Ovary (tissue), 9 donors: ENCODE measurements around the gene RALB. TPM values are rescaled to one million over a fixed set of nuclear protein-coding genes. Genes with fewer than 3 reads are reported as not detected.
A peak's percentile ranks its signal among the peaks of the same experiment; 100 is the strongest.
"Not testable (repeated sequence)": the region's sequence is repeated elsewhere in the genome, so short reads cannot be mapped to it uniquely, and the experiment has no call there.

Source experiments
- DNase-seq, 5 donors: peaks; one replicate each; pipeline ENCODE4 v3.0.0-alpha.2; 2019 to 2020
- H3K27ac ChIP-seq, 2 donors: fragments of 200-600 bp; one replicate each; pipeline versions ENCODE4 v1.5.1 to v1.8.0; 2019 to 2022
- H3K27me3 ChIP-seq: fragments of 200-600 bp; one replicate; pipeline ENCODE4 v1.8.0; 2022
- H3K36me3 ChIP-seq: fragments of 200-600 bp; sonication (generic); one replicate; pipeline ENCODE4 v1.5.1; 2019
- H3K4me1 ChIP-seq: one replicate; pipeline ENCODE4 v1.8.1; 2013; ENCODE audit warnings: mild to moderate bottlenecking, moderate library complexity; ENCODE audit not compliant: insufficient read depth
- H3K4me3 ChIP-seq: fragments of 200-600 bp; sonication (generic); one replicate; pipeline ENCODE4 v1.5.1; 2017
- H3K9me3 ChIP-seq, 2 donors: fragments of 200-600 bp in 1 of 2; sonication (generic) in 1 of 2; one replicate each; pipeline versions ENCODE4 v1.5.1 to v1.8.1; 2013 to 2019; ENCODE audit warnings: mild to moderate bottlenecking in 1 of 2, moderate library complexity in 1 of 2
- EP300 ChIP-seq: sonication (generic); formaldehyde crosslinking; IDR thresholded peaks from one replicate; pipeline ENCODE4 v1.6.1; 2017; ENCODE audit warnings: antibody characterized with exemption
- POLR2A ChIP-seq: fragments of 450-650 bp; IDR thresholded peaks from one replicate; pipeline ENCODE4 v1.6.1; 2017; ENCODE audit warnings: antibody characterized with exemption, mild to moderate bottlenecking, moderate library complexity
- WGBS, 3 donors: extraction: QIAGEN DNeasy Blood & Tissue Kit in 1 of 3; methylation state at CpG; one replicate each; pipeline versions ENCODE4 v1.1.5 to v1.1.7; 2013 to 2017; 5-methylcytosine and 5-hydroxymethylcytosine counted together
- intact Hi-C, 4 donors: fragments of 100-400 bp; cut with DNase I; formaldehyde crosslinking; loops; one replicate each; pipeline versions ENCODE4 v1.11.0 to v1.15.1; 2022 to 2023
- polyA plus RNA-seq, 2 donors: library from polyadenylated mRNA; stranded (reverse); fragments of 200-250 nt in 1 of 2; fragments of 350-450 nt in 1 of 2; fragmentation: Illumina TruSeq in 1 of 2; extraction: RNeasy Lipid Tissue Mini Kit (QIAGEN cat#74804) in 1 of 2; gene quantifications; one replicate each; pipeline ENCODE4 v1.2.3, GENCODE V29; 2013 to 2014
- total RNA-seq, 7 donors: library from RNA; depleted of rRNA in 2 of 7; stranded (reverse); fragments of >200 nt in 2 of 7; fragmentation: NEBNext Ultra II Directional in 3 of 7; extraction: Animal tissue kit (Norgen Biotek cat#: 25700) in 3 of 7; gene quantifications; one replicate each; pipeline versions ENCODE4 v1.1.0 to v1.2.4, GENCODE V29; 2016 to 2023
- TF ChIP-seq, protein P1 (sequence below), 3 donors: fragments of 450-650 bp in 2 of 3; fragments of 200-600 bp in 1 of 3; IDR thresholded peaks; one replicate each; pipeline versions ENCODE4 v1.5.1 to v1.8.0; 2016 to 2022; ENCODE audit warnings: antibody characterized with exemption in 3 of 3, mild to moderate bottlenecking in 1 of 3
- donor health status: DM: no; HTN: no; CAD: no; lungs with moderate emphysema.
- donor health status: DM: no; HTN: no; CAD: no.
- donor health status: Bipolar disorder and iron deficiency.
- donor health status: DM: yes; HTN: yes; CAD: no.
- donor health status: DM: no; HTN: no; CAD: no.
- donor health status: DM: yes; HTN: yes; CAD: no.

RALB gene
- total and polyA plus RNA-seq, 9 donors: 18.2 to 92.7 (median 34.9) TPM

DNA sequence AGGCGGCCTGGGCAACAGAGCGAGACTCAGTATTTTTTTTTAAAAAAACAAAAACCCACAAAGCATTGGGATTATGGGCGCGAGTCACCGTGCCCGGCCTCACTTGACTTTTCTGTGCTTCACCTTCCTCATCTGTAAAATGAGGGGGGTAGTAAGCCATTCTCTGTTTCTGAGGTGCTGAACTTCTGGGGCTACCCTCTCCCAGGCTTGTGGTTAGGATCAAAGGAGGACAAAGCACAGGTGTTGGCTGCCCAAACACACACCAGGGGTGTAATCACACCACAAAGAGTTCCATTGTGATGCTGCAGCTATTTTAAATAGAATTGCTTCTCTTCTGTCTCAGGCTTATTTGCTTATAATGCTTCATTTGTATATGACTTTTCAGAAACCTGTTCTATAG is 57.5 kb downstream of the RALB start:
- intact Hi-C loops: loop anchor here in 2 of 4 donors (5.0 to 10.0 kb wide), 2 partner anchors 55 to 133 kb away; partner anchors contain the start of gene RALB (in 1 of the 2)
- peaks cover 3% of the 10 kb centered on the region for H3K4me1 ChIP-seq
- no peak for DNase-seq
- no peaks in the 10 kb centered on the region for H3K9me3 ChIP-seq
- no peak overlapping the region for H3K27ac ChIP-seq
- TF ChIP-seq, protein P1, sequence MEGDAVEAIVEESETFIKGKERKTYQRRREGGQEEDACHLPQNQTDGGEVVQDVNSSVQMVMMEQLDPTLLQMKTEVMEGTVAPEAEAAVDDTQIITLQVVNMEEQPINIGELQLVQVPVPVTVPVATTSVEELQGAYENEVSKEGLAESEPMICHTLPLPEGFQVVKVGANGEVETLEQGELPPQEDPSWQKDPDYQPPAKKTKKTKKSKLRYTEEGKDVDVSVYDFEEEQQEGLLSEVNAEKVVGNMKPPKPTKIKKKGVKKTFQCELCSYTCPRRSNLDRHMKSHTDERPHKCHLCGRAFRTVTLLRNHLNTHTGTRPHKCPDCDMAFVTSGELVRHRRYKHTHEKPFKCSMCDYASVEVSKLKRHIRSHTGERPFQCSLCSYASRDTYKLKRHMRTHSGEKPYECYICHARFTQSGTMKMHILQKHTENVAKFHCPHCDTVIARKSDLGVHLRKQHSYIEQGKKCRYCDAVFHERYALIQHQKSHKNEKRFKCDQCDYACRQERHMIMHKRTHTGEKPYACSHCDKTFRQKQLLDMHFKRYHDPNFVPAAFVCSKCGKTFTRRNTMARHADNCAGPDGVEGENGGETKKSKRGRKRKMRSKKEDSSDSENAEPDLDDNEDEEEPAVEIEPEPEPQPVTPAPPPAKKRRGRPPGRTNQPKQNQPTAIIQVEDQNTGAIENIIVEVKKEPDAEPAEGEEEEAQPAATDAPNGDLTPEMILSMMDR (IDR thresholded peaks at IDR 0.05): no peak
- no peak for TF ChIP-seq POLR2A
- no peak for TF ChIP-seq EP300
- WGBS, 3 donors: 93 to 98% (median 97%) methylated on average over 6 of the region's 6 CpGs
- H3K4me3 ChIP-seq: no peak overlapping the region
- no peaks in the 10 kb centered on the region for H3K36me3 ChIP-seq
- H3K27me3 ChIP-seq: no peaks in the 10 kb centered on the region

DNA sequence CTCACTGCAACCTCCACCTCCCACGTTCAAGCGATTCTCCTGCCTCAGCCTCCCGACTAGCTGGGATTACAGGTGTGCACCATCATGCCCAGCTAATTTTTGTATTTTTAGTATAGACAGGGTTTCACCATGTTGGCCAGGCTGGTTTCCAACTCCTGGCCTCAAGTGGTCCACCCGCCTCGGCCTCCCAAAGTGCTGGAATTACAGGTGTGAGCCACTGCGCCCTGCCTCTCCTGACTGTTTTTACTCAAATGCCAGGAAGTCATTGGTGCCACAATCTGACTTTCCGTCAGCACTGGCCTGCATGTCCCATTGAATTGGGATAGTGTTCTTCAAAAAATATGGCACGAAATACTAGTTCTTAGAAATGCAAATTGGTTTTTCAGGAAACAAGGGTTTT is 58.2 kb downstream of the RALB start:
- DNase-seq, H3K27me3 ChIP-seq, H3K4me3 ChIP-seq, H3K27ac ChIP-seq, H3K36me3 ChIP-seq, H3K4me1 ChIP-seq, H3K9me3 ChIP-seq: not testable (repeated sequence)
- 94 to 96% (median 95%) methylated on average over 8 of the region's 8 CpGs for WGBS, 3 donors
- intact Hi-C loops: loop anchor here in 2 of 4 donors (5.0 to 10.0 kb wide), 2 partner anchors 56 to 134 kb away; partner anchors contain the start of gene RALB (in 1 of the 2)

DNA sequence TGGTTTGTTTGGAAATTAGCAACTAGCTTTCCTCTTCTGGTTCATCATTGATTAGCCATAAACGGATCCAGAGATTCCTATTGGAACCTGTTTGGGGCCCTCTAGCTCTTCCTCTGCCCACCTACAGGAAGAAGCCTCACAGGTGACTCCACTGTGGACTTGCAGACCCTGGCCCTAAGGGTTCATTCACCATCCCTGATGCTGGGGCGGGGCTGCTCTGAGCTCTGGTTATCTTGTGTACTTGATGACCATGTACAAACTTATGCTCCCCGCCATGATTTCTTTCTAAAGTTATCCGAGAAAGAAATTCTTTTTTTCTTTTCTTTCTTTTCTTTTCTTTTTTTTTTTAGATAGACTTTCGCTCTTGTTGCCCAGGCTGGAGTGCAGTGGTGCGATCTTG is 59.4 kb downstream of the RALB start:
- WGBS, 3 donors: 71 to 77% (median 74%) methylated on average over 6 of the region's 6 CpGs
- DNase-seq: peak in 1 of 5 donors; percentile 7
- H3K9me3 ChIP-seq: no peaks in the 10 kb centered on the region
- no peaks in the 10 kb centered on the region for H3K27me3 ChIP-seq
- H3K4me1 ChIP-seq: peaks cover 3% of the 10 kb centered on the region
- intact Hi-C loops: loop anchor here in 2 of 4 donors (5.0 to 10.0 kb wide), 2 partner anchors 57 to 135 kb away; partner anchors contain the start of gene RALB (in 1 of the 2)
- no peak overlapping the region for H3K27ac ChIP-seq
- no peak overlapping the region for H3K4me3 ChIP-seq
- no peaks in the 10 kb centered on the region for H3K36me3 ChIP-seq
- no peak for TF ChIP-seq POLR2A
- TF ChIP-seq, protein P1 (IDR thresholded peaks at IDR 0.05): no peak
- TF ChIP-seq EP300: no peak

DNA sequence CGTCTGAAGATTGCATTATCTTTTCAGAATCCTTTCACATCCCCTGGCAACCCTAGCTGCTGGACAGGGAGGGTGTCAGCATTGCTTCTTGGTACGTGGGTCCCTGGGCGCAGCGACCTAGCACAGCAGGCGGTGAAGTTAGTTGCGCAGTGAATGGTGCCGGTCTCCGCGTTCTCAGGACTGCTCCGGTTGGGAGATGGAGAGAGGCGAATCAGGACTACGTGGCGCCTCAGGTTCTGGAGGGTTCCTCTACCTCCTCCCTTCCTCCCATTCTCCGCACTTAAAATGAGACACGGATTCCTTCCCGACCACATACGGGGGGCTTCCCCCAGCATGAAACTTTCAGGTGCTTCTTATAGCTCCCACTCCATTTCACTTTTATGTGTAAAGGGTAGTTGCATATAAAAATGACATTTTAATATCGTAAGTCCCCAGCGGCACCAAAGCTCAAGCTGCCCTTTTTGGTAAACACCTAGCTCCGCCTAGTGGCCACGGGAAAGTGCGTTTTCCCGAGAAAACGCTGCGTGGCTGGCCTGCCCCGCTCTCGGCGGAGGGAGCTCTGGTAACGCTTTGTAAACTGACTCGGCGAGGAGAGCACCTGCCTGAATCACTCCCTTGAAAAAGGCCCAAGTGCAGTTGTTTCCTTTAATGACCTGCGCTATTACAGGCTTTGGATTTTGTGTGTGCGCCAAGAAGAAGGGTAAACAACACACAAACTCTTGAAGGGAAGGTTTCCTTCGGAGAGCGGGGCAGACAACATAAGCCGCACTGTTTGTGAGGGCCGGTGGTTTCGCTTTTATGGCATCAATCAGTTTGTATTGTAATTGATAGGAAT is 60.4 kb downstream of the RALB start:
- Histone ChIP-seq H3K27me3 (no peaks in the 10 kb centered on the region), H3K27ac (peak overlapping the region in 1 of 2 donors; percentile 75), H3K9me3 (no peaks in the 10 kb centered on the region), H3K36me3 (no peaks in the 10 kb centered on the region), H3K4me1 (peaks cover 3% of the 10 kb centered on the region), H3K4me3 (peak overlapping the region; percentile 47)
- DNase-seq: peak; percentile 80 to 88 (median 87)
- 0 to 2% (median 1%) methylated on average over 38 of the region's 38 CpGs for whole genome bisulfite sequencing, 3 donors
- intact Hi-C loops: loop anchor here in 2 of 4 donors (5.0 to 10.0 kb wide), 2 partner anchors 58 to 136 kb away; partner anchors contain the start of gene RALB (in 1 of the 2)
- TF ChIP-seq POLR2A (peak; percentile 19), EP300 (no peak)
- TF ChIP-seq, protein P1 (IDR thresholded peaks at IDR 0.05): peak; percentile 75 to 87 (median 86)
